WTC11 (cell line): ENCODE results near the gene LTBP1.

Experiments
- ELF4 ChIP-seq: sonication (generic); formaldehyde crosslinking; IDR thresholded peaks from 2 replicates; pipeline ENCODE4 v1.8.1; 2022; ENCODE audit warnings: low read depth, mild to moderate bottlenecking, moderate library complexity, missing genetic modification reagents
- GABPB1 ChIP-seq: sonication (generic); formaldehyde crosslinking; IDR thresholded peaks from 2 replicates; pipeline ENCODE4 v1.8.1; 2023; ENCODE audit warnings: mild to moderate bottlenecking, missing genetic modification reagents
- TF ChIP-seq, protein P1 (sequence below): fragments of 200-600 bp; IDR thresholded peaks from 2 replicates; pipeline ENCODE4 v1.8.0; 2022; ENCODE audit warnings: antibody characterized with exemption
- TF ChIP-seq, protein P2 (sequence below): sonication (generic); formaldehyde crosslinking; IDR thresholded peaks from 2 replicates; pipeline ENCODE4 v1.8.0; 2023; ENCODE audit warnings: mild to moderate bottlenecking, missing genetic modification reagents

DNA sequence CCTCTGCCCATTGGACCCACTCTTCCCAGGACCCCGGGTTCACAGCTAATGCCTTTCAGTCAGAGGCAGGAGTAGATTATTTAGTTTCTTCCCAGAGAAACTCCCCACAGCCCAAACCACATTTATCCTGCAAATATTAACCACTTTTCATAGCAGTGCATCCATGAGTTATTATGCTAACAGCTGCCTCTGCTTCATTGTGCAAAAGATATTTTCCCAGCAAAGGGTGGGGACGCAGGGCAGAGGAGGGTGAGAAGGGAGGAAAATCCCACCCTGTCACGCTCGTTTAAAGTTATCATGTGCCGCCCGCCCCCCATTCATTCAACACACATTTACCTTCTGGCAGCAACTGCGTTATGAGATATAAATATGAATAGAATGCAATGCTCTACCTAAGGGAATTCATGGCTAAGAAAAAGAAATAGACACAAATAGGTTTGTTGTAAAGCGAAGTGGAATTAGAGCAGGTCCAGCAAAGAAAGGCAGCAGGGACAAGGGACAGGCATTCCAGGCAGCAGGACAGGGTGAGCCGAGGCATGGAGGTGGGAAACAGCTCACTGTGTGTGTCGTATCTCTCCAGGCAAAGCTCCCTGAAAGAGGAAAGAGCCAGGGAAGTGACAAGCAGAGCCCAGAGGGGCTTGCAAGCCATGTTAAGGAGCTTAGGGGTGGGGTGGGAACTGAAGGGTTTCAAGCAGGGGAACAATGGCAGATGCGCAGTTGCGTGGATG is 46.3 kb upstream of the LTBP1 start:
- TF ChIP-seq, protein P1, sequence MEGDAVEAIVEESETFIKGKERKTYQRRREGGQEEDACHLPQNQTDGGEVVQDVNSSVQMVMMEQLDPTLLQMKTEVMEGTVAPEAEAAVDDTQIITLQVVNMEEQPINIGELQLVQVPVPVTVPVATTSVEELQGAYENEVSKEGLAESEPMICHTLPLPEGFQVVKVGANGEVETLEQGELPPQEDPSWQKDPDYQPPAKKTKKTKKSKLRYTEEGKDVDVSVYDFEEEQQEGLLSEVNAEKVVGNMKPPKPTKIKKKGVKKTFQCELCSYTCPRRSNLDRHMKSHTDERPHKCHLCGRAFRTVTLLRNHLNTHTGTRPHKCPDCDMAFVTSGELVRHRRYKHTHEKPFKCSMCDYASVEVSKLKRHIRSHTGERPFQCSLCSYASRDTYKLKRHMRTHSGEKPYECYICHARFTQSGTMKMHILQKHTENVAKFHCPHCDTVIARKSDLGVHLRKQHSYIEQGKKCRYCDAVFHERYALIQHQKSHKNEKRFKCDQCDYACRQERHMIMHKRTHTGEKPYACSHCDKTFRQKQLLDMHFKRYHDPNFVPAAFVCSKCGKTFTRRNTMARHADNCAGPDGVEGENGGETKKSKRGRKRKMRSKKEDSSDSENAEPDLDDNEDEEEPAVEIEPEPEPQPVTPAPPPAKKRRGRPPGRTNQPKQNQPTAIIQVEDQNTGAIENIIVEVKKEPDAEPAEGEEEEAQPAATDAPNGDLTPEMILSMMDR = no peak
- TF ChIP-seq ELF4 (CRISPR knock-in tag) (no peak), GABPB1 (CRISPR knock-in tag) (no peak)
- TF ChIP-seq, protein P2, sequence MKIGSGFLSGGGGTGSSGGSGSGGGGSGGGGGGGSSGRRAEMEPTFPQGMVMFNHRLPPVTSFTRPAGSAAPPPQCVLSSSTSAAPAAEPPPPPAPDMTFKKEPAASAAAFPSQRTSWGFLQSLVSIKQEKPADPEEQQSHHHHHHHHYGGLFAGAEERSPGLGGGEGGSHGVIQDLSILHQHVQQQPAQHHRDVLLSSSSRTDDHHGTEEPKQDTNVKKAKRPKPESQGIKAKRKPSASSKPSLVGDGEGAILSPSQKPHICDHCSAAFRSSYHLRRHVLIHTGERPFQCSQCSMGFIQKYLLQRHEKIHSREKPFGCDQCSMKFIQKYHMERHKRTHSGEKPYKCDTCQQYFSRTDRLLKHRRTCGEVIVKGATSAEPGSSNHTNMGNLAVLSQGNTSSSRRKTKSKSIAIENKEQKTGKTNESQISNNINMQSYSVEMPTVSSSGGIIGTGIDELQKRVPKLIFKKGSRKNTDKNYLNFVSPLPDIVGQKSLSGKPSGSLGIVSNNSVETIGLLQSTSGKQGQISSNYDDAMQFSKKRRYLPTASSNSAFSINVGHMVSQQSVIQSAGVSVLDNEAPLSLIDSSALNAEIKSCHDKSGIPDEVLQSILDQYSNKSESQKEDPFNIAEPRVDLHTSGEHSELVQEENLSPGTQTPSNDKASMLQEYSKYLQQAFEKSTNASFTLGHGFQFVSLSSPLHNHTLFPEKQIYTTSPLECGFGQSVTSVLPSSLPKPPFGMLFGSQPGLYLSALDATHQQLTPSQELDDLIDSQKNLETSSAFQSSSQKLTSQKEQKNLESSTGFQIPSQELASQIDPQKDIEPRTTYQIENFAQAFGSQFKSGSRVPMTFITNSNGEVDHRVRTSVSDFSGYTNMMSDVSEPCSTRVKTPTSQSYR (CRISPR knock-in tag) = no peak
